CD4-positive, alpha-beta T cell treated with Interleukin-1 beta for 1 hour (primary cell): ENCODE measurements around the gene ACP1.
A peak's percentile ranks its signal among the peaks of the same experiment; 100 is the strongest.
"Not testable (repeated sequence)": the region's sequence is repeated elsewhere in the genome, so short reads cannot be mapped to it uniquely, and the experiment has no call there.

Source experiments
- DNase-seq, 2 donors: peaks; one replicate each; pipeline ENCODE4 v3.0.0-alpha.2; 2020 to 2022

The ACP1 gene

DNA sequence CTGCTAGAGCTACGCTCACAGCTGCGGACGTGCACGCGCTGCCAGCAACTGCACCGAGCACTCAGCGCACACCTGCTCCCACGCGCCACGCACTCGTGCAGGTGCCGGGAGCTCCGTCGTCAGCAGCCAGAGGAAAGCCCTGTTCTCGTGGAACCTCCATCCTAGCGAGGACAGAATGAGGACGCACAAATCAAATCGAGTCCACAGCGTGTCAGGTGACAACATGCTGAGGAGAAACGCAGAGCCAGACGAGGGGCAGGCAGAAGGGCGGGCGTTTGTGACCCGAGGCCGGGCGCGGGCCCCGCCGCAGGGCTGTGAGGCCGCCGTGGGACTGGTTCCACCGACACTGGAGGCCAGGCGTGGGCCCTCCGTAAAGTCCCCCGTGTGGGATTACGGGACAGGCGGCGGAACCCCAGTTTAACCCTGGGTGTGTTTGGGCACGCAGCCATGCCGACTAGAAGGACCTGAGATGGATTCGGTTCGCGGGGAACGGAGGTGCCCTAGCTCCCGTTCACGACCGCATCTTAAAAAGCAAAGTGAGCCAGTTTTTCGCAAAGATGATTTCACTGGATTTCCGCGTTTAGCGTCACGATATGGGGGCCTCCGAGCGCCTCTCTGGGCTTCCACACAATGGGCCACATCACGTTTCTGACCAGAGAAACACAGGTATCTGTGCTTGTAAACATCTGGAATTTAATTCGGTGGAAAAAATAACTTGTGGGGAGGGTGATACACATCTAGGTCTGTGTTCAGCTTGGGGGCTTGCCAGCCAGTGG, 50.0 kb downstream of the ACP1 start:
- DNase-seq = no peak

DNA sequence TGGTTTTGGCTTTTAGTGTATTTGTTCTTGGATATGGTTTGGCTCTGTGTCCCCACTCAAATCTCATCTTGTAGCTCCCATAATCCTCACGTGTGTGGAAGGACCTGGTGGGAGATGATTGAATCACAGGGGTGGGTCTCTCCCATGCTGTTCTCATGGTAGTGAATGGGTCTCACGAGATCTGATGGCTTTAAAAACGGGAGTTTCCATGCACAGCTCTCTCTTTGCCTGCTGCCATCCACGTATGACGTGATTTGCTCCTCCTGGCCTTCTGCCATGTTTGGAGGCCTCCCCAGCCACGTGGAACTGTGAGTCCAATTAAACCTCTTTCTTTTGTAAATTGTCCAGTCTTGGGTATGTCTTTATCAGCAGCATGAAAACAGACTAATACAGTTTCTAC, 51.2 kb downstream of the ACP1 start:
- DNase-seq = not testable (repeated sequence)

DNA sequence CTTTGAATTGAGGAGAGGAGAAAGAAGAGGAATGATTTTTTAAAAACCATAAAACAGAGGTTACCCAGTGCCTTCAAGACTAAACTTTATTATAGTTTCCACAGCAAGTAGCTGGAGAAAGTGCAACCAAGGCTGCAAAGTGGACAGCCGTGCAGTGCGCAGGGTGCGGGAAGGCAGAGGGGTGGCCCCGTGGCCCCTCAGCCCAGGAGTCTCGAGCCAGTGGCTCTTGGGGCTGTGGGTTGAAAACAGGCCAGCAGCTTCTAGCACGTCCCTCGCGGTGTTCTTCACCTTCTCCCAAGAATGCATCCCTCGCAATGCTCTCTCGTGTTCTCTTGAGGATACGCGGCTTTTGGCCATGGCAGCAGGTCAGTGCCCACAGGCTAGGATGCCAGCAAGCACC, 51.6 kb downstream of the ACP1 start:
- no peak for DNase-seq

DNA sequence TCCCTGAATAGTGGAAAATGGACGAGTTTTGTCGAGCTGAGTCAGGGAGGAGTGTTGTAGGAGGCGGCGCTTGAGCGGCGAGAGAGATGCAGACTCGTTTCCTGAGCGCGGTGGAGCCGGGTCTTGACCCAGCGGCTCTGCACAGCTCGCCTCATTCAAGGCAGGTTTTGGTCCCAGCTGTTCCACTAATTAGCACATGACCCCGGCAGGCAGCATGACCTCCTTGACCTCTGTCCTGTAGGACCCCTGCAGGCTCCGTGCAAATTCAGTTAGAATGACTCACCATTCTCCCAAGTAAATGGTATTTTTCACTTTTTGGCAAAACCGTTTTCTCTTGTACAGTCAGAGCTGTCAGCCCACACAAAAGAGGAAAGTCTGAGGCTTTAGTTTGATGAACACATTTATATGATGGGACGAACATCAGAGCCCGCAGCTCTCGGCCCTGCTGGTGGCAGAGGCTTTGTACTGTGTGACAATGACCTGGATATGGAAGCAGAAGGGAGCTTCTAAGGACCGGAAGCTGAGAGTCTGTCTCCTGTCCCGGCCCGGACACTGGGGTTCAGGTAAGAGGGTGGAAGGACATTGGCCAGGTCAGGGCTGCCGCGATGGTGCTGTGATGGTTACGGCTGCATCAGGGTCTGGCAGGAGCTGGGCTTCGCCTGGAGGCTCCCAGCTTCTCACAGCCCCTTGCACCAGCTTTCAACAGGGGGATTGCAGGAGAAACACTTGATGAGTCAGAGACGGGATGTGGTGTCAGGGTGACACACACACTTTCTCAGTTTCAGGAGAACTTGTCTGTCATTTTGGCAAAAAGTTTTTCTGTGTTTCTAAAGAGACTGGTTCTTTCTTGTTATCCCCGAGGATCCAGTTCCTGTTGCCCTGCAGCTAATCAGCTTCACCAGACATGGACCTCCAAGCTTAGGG, 53.0 kb downstream of the ACP1 start:
- DNase-seq = peak in 1 of 2 donors; percentile 13

DNA sequence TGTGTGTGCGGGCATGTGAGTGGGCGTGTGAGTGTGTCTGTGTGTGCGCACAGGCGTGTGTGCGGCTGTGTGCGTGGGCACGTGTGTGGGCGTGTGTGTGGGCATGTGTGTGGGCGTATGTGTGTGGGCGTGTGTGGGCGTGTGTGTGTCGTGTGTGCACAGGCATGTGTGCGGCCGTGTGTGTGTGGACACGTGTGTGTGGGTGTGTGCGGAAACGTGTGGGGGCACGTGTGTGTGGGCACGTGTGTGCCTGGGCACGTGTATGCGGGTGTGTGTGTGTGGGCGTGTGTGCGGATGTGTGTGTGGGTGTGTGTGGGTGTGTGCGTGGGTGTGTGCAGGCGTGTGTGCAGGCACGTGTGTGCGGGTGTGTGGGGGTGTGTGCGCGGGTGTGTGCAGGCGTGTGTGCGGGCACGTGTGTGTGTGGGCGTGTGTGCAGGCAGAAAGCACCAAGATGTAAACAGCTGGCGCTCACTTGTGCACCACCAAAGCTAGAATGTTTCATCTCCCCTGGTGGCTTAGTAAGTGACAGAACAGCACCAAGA, 54.4 kb downstream of the ACP1 start:
- no peak for DNase-seq

DNA sequence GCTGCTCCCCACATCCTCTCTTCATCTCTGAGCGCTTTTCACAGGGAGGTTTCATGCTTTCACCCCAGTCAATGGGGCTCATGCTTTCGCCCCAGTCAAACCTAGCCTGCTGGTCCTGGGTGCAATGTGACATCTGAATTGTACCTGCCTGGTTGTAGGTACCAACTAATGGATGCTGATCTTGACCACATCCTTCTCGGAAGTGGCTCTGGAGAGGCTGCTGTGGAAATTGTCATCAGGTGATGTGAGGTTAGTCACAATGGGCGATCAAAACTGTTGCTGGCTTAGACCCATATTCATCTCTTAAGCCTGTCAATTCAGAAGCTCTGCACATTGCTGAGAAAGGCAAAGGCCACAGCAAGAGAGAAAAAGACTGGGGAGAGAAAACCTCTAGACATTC, 55.8 kb downstream of the ACP1 start:
- no peak for DNase-seq

DNA sequence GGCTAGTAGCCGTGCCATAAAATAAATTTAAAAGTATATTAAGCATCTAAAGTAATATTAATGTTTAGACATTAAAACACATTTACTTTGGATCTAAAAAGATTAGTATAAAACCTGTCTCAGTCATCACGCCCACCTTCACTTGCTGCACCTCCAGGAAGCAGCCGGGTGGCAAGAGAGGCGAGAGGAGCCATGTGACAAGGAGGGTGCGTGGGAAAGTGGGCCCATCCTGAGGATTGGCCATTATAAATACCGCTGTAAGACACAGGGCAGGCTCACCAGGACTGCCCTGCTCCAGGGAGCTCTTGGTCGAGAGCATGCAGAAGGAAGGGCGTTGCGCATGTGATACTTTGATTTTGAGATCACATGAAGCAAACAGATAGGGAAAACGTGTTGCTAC, 57.6 kb downstream of the ACP1 start:
- DNase-seq = no peak

DNA sequence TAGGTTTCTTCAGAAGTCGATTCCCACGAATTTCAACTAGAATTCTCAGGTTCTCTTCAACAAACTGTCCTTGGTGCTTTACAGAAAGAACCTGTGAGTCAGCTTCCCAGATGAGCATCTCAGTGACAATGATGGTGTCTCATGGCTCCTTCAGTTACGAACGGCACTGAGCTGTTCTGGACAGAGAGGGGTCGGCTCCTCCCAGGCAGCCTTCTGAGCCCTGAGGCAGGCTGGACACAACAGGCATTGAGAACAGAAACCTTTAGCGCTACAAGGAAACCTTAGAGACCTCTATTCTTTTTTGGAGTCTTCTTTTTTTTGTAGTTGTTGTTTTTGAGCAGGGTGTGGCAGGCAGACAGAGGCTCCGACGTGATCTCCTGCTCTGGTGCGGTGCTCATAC, 58.3 kb downstream of the ACP1 start:
- DNase-seq = no peak
